GM21367 (cell line): ENCODE measurements around the gene CTSZ.
"Not testable (repeated sequence)": the region's sequence is repeated elsewhere in the genome, so short reads cannot be mapped to it uniquely, and the experiment has no call there.

Source experiments
- ATAC-seq: cut with Tn5 transposase; IDR thresholded peaks from one replicate; pipeline ENCODE4 v1.9.1; 2021; ENCODE audit not compliant: unreplicated experiment

The CTSZ gene

DNA sequence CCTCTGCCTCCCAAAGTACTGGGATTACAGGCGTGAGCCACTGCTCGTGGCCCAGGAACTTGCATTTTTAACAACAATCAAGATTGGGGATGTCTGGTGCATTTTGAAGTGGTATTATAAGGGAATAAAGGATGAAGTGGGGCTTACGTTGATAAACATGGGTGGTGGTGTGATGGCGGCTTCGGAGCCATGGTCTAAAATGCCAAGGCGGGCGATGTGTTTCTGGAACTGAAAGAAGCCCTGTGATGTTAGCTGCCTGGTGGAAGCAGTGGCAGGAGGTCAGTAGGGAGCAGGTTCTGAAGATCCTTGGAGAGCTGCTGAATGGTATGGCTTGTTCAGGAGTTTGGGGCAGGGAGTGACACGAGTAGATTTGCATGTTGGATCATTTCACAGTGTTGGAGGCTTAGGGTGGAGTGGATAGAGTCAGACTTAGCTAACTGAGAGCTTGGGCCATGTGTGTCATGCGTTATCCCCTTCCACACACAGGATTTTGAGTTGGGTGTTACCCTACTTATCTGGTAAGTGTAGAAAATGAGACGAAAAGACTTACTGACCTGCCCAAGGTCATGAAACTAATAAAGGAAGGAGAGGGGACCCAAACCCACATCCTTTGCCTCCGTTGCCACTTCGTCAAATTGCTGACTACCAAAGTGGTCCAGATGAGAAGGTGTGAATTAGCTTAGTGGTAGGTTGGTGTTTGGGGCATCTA lies 24.5 kb downstream of the CTSZ start:
- ATAC-seq = no peak

DNA sequence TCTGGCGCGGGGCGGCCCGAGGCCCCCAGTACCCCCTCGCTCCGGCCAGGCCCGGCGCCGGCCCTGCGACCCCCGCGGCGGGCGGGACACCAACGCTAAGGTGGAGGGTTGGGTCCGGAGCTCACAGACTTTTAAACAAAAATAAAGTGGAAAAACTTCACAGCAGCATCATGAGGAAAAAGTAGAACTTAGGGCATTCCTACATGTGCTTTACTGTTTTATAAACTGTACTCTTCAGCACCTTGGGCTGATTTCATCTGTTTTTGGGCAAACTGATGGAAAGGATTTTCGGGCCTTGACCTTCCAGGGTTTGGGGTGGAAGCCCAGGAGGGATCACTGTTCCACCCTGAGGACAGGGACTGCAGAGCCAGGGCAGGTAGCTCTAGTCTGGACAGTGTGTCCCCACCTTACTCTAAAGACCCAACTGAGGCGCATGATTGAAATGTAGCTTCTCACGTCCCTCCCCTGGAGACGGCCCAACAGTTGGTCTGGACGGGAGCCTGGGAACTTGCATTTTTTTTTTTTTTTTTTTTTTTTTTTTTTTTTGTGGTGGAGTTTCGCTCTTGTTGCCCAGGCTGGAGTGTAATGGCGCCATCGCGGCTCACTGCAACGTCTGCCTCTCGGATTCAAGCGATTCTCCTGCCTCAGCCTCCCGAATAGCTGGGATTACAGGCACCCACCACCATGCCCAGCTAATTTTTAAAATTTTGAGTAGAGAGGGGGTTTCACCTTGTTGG lies 25.3 kb downstream of the CTSZ start:
- no peak for ATAC-seq

DNA sequence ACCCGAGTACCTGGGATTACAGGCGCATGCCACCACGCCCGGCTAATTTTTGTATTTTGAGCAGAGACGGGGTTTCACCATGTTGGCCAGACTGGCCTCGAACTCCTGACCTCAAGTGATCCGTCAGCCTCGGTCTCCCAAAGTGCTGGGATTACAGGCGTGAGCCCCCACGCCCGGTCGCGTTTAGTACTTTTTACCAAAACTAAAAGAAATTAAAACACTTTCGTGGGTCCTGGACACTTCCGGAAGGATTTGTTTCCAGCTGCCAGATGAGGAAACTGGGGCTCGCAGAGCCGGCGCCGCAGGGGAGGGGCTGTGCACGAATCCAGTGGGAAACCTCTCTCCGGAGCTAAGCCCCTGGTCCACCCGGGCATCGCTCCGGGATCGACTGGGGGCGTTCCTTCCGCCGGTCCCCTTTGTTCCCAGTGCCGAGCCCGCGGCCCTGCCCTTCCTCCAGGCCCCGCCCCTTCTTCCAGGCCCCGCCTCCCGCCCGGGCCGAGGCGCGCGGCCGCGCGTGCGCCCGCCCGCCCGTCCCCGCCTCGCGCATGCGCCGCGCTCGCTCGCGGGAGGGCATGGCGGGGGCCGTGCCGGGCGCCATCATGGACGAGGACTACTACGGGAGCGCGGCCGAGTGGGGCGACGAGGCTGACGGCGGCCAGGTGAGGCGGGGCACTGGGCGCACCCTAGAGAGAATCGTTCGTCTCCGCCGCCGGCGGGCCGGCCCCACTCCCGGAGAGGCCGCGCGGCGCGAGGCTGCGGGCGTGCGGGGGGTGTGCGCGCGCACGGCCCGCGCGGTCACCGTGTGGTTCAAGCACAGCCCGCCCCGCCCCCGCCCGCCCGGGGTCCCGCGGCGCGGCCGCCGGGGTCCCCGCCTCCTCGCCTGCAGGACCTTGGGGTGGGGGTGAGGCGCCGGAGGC lies 26.1 kb downstream of the CTSZ start, which contains the start of gene NELFCD:
TSS of gene NELFCD (plus strand) at position 546 of the 917 bp plus-strand sequence. CDS start at position 600, 54 bp downstream.
- ATAC-seq = peak; percentile 67

DNA sequence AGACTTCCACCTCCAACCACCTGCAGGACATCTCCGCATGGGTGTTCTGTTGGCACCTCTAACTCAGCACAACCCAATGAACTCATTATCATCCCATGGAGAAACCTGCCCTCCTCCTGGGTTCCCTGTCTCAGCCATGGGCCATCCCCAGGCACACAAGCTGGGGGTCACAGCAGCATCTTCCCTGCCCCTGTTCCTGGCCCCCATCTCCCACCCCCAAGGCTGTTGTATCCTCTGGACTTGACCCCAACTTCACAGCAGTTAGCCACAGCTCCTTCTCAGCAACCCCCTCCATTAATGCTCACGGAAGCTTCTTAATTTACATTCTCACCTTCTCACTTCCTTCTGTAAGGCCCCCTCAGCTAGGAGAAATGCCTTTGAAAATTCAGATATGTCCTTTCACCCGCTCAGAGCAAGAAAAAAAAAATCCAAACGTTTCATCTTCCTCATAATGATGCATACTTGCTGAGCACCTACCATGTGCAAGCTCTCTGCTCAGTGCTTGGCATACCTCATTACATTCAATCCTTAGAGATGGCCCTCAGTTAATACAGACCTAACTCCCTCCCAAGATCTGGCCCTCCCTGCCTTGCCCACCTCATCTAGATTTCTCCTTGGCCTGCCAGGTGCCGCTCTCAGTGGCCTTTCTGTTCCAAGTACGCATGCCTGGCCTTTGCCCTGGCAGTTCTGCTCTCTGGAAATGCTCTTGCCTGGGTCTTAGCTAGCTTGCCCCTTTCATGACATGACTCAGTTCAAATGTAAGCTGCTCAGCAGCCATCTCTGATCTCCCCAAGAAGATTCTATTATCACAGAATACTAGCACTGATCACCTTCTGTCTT lies 28.5 kb downstream of the CTSZ start:
- ATAC-seq = no peak

DNA sequence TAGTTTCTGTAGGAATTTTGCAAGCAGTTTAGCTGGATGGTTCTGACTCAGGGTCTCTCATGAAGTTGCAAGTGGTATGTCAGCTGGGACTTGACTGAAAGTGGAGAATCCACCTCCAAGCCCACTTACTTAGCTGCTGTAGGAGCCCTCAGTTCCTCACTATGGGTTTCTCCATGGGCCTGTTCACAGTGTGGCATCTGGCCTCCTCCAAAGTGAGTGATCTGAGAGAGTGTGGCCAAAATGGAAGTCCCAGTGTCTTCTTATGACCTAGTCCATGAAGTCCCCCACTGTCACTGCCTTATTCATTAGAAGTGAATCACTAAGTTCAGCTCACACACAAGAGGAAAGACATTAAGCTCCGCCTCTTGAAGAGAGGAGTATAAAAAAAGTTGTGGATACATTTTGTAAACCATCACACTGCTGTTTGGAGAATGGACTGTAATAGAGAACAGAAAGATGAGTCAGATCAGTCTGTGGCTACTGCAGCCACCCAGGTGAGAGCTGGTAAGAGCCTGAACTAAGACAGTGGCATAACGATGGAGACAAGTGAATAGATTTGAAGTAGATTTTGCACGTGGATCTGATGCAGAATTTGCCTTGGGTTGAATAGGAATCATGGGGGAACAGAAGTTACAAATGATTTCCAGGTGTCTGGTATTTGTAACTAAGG lies 30.9 kb downstream of the CTSZ start:
- ATAC-seq = no peak

DNA sequence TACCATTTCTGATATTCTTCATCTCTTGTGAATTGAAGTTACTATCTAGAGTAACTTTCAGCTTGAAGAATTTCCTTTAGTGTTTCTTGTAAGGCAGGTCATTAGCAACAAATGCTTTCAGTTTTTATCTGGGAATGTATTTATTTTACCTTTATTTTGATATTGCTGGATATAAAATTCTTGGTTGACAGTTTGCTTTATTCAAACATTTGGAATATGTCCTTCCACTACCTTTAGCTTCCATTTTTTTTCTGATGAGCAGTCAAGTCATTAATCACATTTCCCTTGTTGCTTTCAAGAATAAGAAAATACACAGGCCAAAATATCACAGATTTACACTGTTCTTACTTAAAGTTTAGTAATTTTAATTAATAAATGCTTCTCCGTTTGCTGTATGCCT lies 31.7 kb downstream of the CTSZ start:
- ATAC-seq = no peak

DNA sequence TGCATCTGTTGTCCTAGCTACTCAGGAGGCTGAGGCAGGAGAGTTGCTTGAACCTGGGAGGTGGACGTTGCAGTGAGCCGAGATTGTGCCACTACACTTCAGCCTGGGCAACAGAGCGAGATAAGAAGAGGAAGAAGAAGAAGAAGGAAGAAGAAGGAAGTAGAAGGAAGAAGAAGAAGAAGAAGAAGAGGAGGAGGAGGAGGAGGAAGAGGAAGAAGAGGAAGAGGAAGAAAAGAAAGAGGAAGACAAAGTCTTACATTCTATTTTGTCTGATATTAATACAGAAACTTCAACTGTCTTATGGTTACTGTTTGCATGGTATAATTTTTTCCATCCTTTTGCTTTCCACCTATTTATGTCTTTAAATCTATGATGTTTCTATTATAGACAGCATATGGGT lies 33.2 kb downstream of the CTSZ start:
- ATAC-seq = no peak

DNA sequence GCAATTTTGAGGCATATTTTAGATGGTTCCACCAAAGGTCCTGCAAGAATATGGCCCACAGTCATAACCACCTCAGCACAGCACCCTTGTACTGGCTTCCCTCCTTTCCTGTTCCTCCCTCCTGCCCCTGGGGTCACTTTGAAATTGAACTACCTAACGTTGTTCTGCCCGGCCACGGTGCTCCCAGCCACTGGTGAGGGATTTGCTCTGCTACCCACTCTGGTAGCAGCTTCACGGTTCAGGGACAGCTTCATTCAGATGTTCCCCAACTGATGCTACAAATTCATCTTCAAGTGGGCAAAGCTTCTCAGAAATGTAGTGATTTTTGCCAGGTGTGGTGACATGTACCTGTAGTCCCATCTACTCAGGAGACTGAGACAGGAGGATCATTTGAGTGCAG lies 33.9 kb downstream of the CTSZ start:
- no peak for ATAC-seq

DNA sequence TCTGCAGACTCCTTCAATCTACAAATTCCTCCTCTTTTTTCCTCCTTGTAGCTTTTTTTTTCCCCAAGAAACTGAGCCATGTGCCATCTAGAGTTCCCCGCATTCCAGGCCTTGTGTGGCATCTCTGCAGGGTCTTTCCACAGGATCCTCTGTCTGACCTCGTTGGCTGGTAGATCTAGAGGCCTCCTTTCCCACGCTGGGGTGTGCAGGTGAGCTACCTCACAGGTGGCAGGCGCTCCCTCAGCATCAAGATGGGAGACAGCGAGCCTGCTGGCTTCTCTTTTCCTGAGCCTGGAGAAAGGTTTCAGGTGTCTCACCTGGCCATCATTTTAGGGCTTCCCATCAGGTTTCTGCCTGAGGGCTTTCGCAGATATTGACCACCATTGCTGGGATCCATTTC lies 35.6 kb downstream of the CTSZ start:
- ATAC-seq = no peak

DNA sequence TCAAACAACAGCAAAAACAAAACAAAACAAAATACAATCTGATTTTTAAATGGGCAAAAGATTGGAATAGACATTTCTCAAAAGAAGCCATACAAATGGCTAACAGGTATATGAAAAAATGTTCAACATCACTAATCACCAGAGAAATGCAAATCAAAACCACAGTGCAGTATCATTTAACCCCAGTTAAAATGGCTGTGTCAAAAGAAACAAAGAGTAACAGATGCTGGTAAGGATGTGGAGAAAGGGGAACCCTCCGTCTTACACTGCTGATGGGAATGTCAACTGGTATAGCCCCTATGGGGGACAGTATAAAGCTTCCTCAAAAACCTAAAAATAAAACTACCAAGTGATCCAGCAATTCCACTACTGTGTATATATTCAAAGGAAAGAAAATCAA lies 36.9 kb downstream of the CTSZ start:
- ATAC-seq = no peak

DNA sequence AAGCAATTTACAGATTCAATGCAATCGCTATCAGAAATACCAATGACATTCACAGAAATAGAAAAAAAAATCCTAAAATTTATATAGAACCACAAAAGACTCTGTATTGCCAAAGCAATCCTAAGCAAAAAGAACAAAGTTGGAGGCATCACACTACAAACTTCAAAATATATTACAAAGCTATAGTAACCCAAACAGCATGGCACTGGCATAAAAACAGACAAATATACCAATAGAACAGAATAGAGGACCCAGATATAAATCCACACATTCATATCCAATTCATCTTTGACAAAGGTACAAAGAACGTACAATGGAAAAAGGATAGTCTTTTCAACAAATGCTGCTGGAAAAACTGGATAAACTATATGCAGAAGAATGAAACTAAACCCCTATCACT lies 37.6 kb downstream of the CTSZ start:
- ATAC-seq = no peak

DNA sequence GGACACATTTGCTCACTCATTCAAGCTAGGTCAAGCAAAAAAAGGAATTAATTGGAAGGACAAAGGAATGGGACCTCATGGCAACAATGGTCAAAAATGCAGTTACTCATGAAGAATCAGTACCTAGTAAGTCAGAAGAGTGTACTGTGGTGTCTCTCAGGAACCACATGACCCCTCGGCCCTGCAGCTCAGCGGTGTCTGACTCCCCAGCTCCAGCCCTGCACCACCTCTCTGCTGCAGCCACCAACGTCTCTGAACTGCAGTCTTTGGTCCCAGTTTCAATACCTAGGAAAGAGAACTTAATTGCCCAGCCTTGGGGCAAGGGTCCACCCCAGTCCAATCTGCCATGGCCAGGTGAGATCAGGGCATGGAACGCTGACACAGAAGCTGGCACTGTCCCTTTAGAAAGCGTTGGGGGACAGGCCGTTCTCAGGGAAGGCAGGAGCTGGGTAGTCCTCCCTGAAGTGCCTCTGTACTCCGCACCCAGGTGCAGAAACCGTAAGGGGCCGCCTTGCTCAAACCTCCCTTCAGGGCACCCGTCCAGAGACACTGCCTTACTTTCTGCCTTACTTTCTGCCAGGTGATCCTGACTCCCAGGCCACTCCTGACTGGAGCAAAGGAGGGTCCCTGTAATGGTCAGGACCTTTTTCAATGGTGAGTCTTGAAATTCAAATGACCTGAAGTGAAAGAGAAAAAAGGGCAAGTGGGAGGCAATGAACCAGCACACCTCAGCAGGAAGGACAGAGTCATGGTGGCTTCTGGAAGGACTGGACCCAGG lies 39.2 kb downstream of the CTSZ start:
- ATAC-seq = no peak

DNA sequence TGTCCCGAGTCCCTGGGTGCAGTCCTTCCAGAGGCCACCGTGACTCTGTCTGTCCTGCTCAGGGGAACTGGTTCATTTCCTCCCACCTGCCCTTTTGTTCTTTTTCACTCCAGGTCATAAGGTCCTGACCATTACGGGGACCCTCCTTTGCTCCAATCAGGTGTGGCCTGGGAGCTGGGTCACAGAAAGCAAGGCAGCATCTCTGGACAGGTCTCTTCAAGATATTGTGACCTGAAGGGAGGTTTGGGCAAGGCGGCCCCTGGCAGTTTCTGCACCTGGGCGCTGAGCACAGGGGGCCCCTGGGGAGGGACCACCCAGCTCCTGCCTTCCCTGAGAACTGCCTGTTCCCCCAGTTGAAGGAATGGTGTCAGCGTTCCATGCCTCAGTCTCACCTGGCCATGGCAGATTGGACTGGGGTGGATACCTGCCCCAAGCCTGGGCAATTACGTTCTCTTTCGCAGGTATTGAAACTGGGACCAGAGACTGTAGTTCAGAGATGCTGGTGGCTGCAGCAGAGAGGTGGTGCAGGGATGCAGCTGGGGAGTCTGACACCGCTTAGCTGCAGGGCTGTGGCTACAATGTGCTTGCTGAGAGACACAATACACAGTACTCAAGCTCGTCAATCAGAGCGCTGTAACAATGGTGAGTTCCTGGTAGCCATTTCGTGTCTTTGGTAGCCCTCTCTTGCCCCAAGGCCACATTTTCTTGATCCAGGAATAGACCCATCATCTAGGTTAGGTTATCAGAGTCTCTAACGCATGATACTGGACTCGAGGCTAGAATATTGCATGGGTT lies 41.6 kb downstream of the CTSZ start:
- ATAC-seq = no peak

DNA sequence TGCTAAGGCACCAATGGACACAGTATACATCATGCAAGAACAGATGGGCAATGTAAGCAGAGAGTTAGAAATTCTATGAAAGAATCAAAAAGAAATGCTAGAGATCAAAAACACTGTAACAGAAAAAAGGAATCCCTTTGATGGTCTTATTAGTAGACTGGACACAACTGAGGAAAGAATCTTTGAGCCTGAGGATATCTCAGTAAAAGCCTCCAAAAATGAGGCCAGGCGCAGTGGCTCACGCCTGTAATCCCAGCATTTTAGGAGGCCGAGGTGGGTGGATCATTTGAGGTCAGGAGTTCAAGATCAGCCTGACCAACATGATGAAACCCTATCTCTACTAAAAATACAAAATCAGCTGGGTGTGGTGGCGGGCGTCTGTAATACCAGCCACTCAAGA lies 43.1 kb downstream of the CTSZ start:
- not testable (repeated sequence) for ATAC-seq

DNA sequence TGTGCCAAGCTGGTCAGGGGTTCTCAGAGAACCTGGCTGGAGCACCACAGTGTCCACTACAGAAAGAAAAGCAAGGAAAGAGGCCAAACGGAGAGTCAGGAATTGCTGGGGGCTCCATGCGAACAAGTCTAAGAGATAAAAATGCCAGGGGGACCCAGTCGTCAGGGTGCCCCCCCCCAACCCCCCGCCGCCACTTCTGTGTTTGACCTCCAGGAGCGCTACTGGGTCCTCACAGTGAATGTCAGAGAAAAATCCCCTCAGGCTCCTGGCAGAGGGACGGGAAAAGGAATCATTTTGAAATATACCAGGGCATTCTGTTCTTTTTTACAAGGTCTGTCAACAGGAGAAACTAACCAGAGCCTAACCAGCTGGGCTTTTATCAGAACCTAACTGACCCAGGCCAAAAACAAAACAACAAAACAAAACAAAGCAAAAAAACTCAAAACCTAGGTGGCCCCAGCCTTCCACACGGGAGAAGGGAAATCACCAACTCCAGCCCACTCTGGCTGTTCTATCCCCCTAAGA lies 43.9 kb downstream of the CTSZ start:
- ATAC-seq = no peak

DNA sequence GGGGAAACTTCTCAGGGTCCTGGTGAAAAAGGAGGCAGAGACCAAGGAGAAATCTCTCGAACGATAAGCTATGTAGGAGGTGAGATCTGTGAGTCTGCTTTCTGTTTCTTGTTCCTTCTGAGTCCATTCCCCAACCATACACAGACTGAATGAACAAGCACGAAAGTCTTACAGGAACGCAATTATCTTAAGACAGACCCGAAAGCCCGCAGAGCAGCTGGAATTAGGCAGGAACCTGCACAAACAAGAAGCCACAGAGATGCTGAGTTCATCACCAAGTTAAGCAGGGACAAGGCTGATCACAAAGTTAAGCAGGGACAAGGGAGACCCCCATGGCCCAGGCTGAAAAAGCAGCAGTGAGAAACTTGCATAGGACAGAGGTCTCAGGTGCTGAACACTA lies 47.4 kb downstream of the CTSZ start:
- ATAC-seq = no peak

DNA sequence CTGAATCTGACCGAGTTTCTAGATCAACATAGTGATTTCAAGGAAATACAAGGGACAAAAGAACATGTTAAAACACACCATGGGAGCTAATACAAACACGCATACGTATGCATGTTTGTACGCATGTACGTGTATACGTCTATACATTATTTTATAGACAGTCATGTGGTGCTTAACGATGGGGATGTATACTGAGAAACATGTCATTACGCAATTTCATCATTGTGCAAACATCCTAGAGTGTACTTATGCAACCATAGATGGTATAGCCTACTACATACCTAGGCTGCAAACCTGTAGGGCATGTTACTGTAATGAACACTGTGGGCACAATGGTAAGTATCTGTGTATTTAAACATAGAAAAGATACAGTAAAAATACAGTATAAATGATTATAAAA lies 51.0 kb downstream of the CTSZ start:
- ATAC-seq = no peak

DNA sequence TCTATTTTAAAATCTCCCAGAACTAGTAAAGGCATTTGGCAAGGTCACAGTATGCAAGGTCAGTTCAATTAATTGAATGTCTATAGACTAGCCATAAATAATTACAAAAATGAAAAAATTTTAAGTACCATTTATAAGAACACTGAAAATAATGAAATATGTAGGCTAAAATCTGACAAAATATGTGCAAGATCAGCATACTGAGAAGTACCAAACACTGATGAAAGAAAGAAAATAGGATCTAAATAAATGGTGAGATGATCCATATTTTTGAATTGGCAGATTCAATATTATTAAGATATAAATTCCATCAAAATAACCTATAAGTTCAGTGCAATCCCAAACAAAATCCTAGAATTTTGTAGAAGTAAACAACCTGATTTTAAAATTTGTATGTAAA lies 54.0 kb downstream of the CTSZ start:
- ATAC-seq = no peak
